H9 (cell line): Measurements from ENCODE around the gene KRTAP5-11. TPM values are rescaled to one million over a fixed set of nuclear protein-coding genes. Genes with fewer than 3 reads are reported as not detected.
"Not testable (repeated sequence)": the region's sequence is repeated elsewhere in the genome, so short reads cannot be mapped to it uniquely, and the experiment has no call there.

ENCODE experiments used
- DNase-seq: peaks from one replicate; pipeline ENCODE4 v3.0.0-alpha.2; 2017
- H2AFZ ChIP-seq: one replicate; pipeline ENCODE4 v1.6.1; 2013; ENCODE audit warnings: mild to moderate bottlenecking, low read length, control low read depth, moderate library complexity
- H2AK5ac ChIP-seq: 2 replicates; pipeline ENCODE4 v1.6.1; 2013; ENCODE audit warnings: low read length, control low read depth, mixed read lengths; ENCODE audit not compliant: insufficient read length
- H2BK120ac ChIP-seq: one replicate; pipeline ENCODE4 v1.6.1; 2013; ENCODE audit warnings: low read depth, mild to moderate bottlenecking, low read length, control low read depth, inconsistent platforms; ENCODE audit not compliant: poor library complexity, severe bottlenecking
- H2BK12ac ChIP-seq: 2 replicates; pipeline ENCODE4 v1.6.1; 2013; ENCODE audit warnings: low read length, control low read depth, mixed read lengths, low read depth; ENCODE audit not compliant: insufficient read length
- H2BK15ac ChIP-seq: 2 replicates; pipeline ENCODE4 v1.6.1; 2013; ENCODE audit warnings: low read depth, low read length, control low read depth
- H2BK20ac ChIP-seq: one replicate; pipeline ENCODE4 v1.6.1; 2013; ENCODE audit warnings: low read depth, mild to moderate bottlenecking, low read length, control low read depth, inconsistent platforms; ENCODE audit not compliant: poor library complexity, severe bottlenecking
- H2BK5ac ChIP-seq: 2 replicates; pipeline ENCODE4 v1.6.1; 2013; ENCODE audit warnings: low read length, control low read depth, mixed read lengths; ENCODE audit not compliant: insufficient read length
- H3K14ac ChIP-seq: 2 replicates; pipeline ENCODE4 v1.6.1; 2013; ENCODE audit warnings: low read length, control low read depth; ENCODE audit not compliant: insufficient read depth
- H3K18ac ChIP-seq: 2 replicates; pipeline ENCODE4 v1.6.1; 2013; ENCODE audit warnings: low read depth, mild to moderate bottlenecking, mixed read lengths, low read length, control low read depth; ENCODE audit not compliant: insufficient read length
- H3K23ac ChIP-seq: 2 replicates; pipeline ENCODE4 v1.6.1; 2013; ENCODE audit warnings: low read length, control low read depth, mixed read lengths, low read depth; ENCODE audit not compliant: insufficient read length
- H3K23me2 ChIP-seq: 2 replicates; pipeline ENCODE4 v1.6.1; 2013; ENCODE audit warnings: low read depth, mild to moderate bottlenecking, mixed read lengths, low read length, control low read depth; ENCODE audit not compliant: insufficient read length, poor library complexity, severe bottlenecking
- H3K27ac ChIP-seq: 2 replicates; pipeline ENCODE4 v1.5.1; 2013; ENCODE audit warnings: low read length, control low read depth, mixed read lengths, low read depth; ENCODE audit not compliant: insufficient read length
- H3K27me3 ChIP-seq: 2 replicates; pipeline ENCODE4 v1.6.1; 2013; ENCODE audit warnings: low read length, control low read depth, inconsistent platforms; ENCODE audit not compliant: insufficient read depth
- H3K4ac ChIP-seq: 2 replicates; pipeline ENCODE4 v1.6.1; 2013; ENCODE audit warnings: low read depth, mild to moderate bottlenecking, control low read depth, inconsistent platforms, low read length, moderate library complexity
- H3K4me1 ChIP-seq: 2 replicates; pipeline ENCODE4 v1.6.1; 2013; ENCODE audit warnings: low read length, control low read depth, inconsistent platforms; ENCODE audit not compliant: insufficient read depth
- H3K4me2 ChIP-seq: 2 replicates; pipeline ENCODE4 v1.6.1; 2013; ENCODE audit warnings: low read length, control low read depth, mixed read lengths; ENCODE audit not compliant: insufficient read length, insufficient read depth
- H3K56ac ChIP-seq: 2 replicates; pipeline ENCODE4 v1.6.1; 2013; ENCODE audit warnings: low read depth, mild to moderate bottlenecking, mixed read lengths, low read length, control low read depth; ENCODE audit not compliant: insufficient read length
- H3K79me1 ChIP-seq: 2 replicates; pipeline ENCODE4 v1.6.1; 2013; ENCODE audit warnings: low read depth, mild to moderate bottlenecking, moderate library complexity, low read length, control low read depth, inconsistent platforms; ENCODE audit not compliant: insufficient read depth, poor library complexity, severe bottlenecking
- H3K79me2 ChIP-seq: 2 replicates; pipeline ENCODE4 v1.6.1; 2013; ENCODE audit warnings: low read length, control low read depth, inconsistent platforms; ENCODE audit not compliant: insufficient read depth
- H3K9ac ChIP-seq: 2 replicates; pipeline ENCODE4 v1.6.1; 2013; ENCODE audit warnings: low read length, control low read depth, mixed read lengths; ENCODE audit not compliant: insufficient read length; ENCODE audit errors: extremely low read depth
- H3K9me3 ChIP-seq: one replicate; pipeline ENCODE4 v1.6.1; 2013; ENCODE audit warnings: low read depth, low read length, inconsistent platforms; ENCODE audit not compliant: control insufficient read depth
- H3T11ph ChIP-seq: one replicate; pipeline ENCODE4 v1.6.1; 2013; ENCODE audit warnings: mild to moderate bottlenecking, low read length, control low read depth, inconsistent platforms
- H4K20me1 ChIP-seq: one replicate; pipeline ENCODE4 v1.6.1; 2013; ENCODE audit not compliant: control insufficient read depth, insufficient read length, insufficient read depth
- H4K5ac ChIP-seq: 2 replicates; pipeline ENCODE4 v1.6.1; 2013; ENCODE audit warnings: low read depth, mild to moderate bottlenecking, mixed read lengths, low read length, control low read depth; ENCODE audit not compliant: insufficient read length
- H4K8ac ChIP-seq: replicated peaks from 2 replicates; pipeline ENCODE4 v1.6.1; 2013; ENCODE audit warnings: low read length, control low read depth, mixed read lengths, low read depth; ENCODE audit not compliant: insufficient read length
- H4K91ac ChIP-seq: 2 replicates; pipeline ENCODE4 v1.6.1; 2013; ENCODE audit warnings: low read depth, mild to moderate bottlenecking, moderate library complexity, mixed read lengths, low read length, control low read depth; ENCODE audit not compliant: insufficient read length
- H3K27ac Mint-ChIP-seq, 3 experiments: 2 replicates in 2 of 3; 3 replicates in 1 of 3; pipeline ENCODE4 v1.8.0; 2020 to 2021; ENCODE audit warnings: mixed read lengths in 3 of 3, mild to moderate bottlenecking in 1 of 3, moderate library complexity in 1 of 3
- H3K27me3 Mint-ChIP-seq: 2 replicates; pipeline ENCODE4 v1.8.0; 2021; ENCODE audit warnings: low read depth, mild to moderate bottlenecking, moderate library complexity, mixed read lengths
- H3K36me3 Mint-ChIP-seq, 3 experiments: 2 replicates in 2 of 3; 3 replicates in 1 of 3; pipeline ENCODE4 v1.8.0; 2020 to 2021; ENCODE audit warnings: low read depth in 3 of 3, mixed read lengths in 3 of 3; ENCODE audit not compliant: insufficient read depth in 1 of 3
- H3K4me1 Mint-ChIP-seq, 2 experiments: 2 replicates each; pipeline ENCODE4 v1.8.0; 2020; ENCODE audit warnings: mixed read lengths in 2 of 2
- H3K4me3 Mint-ChIP-seq, 2 experiments: 2 replicates in 1 of 2; 3 replicates in 1 of 2; pipeline ENCODE4 v1.8.0; 2020 to 2021; ENCODE audit warnings: mild to moderate bottlenecking in 2 of 2, mixed read lengths in 2 of 2, moderate library complexity in 1 of 2
- H3K9me3 Mint-ChIP-seq, 2 experiments: 2 replicates in 1 of 2; 3 replicates in 1 of 2; pipeline ENCODE4 v1.8.0; 2020; ENCODE audit warnings: mild to moderate bottlenecking in 2 of 2, mixed read lengths in 2 of 2, moderate library complexity in 1 of 2
- CTCF ChIP-seq: fragments of 200-600 bp; sonication (generic); conservative IDR thresholded peaks from 3 replicates; pipeline ENCODE4 v1.8.0; 2021; ENCODE audit warnings: antibody characterized with exemption, mild to moderate bottlenecking
- WGBS: extraction: QIAGEN DNeasy Blood & Tissue Kit; methylation state at CpG from one replicate; pipeline ENCODE4 v1.1.7; 2013; ENCODE audit warnings: missing lambda C conversion rate, low lambda C conversion rate, mixed read lengths; ENCODE audit not compliant: insufficient read length; ENCODE audit errors: extremely low coverage; 5-methylcytosine and 5-hydroxymethylcytosine counted together
- total RNA-seq: library from RNA; stranded (reverse); gene quantifications from 2 replicates; pipeline ENCODE4 v1.2.1, GENCODE V29; 2021

The KRTAP5-11 gene
- total RNA-seq, 1 experiment from 2014 or later: not detected

- H3K4me1 Mint-ChIP-seq: peaks cover 27 to 28% of the 10 kb centered on the region in 2 experiments
- Histone ChIP-seq H3K4me1 (no peaks in the 10 kb centered on the region), H4K8ac (no peak overlapping the region), H2AFZ (no peak overlapping the region), H3K79me1 (no peaks in the 10 kb centered on the region), H3K14ac (no peak overlapping the region), H4K5ac (no peak overlapping the region), H3K27me3 (no peaks in the 10 kb centered on the region), H4K91ac (no peak overlapping the region), H2BK20ac (no peak overlapping the region), H4K20me1 (no peaks in the 10 kb centered on the region), H3K4ac (no peak overlapping the region), H3K4me2 (no peak overlapping the region), H3K9ac (no peak overlapping the region), H2BK120ac (no peak overlapping the region), H2AK5ac (no peak overlapping the region), H3K79me2 (no peaks in the 10 kb centered on the region), H3K23me2 (no peaks in the 10 kb centered on the region), H3T11ph (no peak overlapping the region), H3K9me3 (no peaks in the 10 kb centered on the region), H2BK5ac (no peak overlapping the region), H3K27ac (no peak overlapping the region), H3K18ac (no peak overlapping the region), H2BK12ac (no peak overlapping the region), H3K23ac (no peak overlapping the region), H3K56ac (no peak overlapping the region), H2BK15ac (no peak overlapping the region)
- DNase-seq: no peak
- H3K36me3 Mint-ChIP-seq: peaks cover 5 to 25% (median 12%) of the 10 kb centered on the region in 3 experiments; a peak in 6 of 7 replicates
- H3K27ac Mint-ChIP-seq: no peak overlapping the region
- no CpG with 5 or more reads among the region's 7 CpGs for WGBS
- H3K9me3 Mint-ChIP-seq: peaks cover 14 to 16% of the 10 kb centered on the region in 2 experiments
- no peak for TF ChIP-seq CTCF
- H3K27me3 Mint-ChIP-seq: peaks cover 34% of the 10 kb centered on the region
- no peak overlapping the region for H3K4me3 Mint-ChIP-seq
Measured at GRCh38 chr11:71542382-71542781, 40.3 kb downstream of the KRTAP5-11 start.

- H2BK12ac ChIP-seq, H2BK5ac ChIP-seq, H3K4ac ChIP-seq, H3K18ac ChIP-seq, H4K8ac ChIP-seq, H3K79me2 ChIP-seq, H2BK20ac ChIP-seq, H3K9ac ChIP-seq, H3K27ac ChIP-seq, H3K14ac ChIP-seq, H4K20me1 ChIP-seq, H4K91ac ChIP-seq, H2BK120ac ChIP-seq, DNase-seq, H4K5ac ChIP-seq, H2AFZ ChIP-seq, H3K9me3 ChIP-seq, H3K79me1 ChIP-seq, H2AK5ac ChIP-seq, H3K23me2 ChIP-seq, H3K4me3 Mint-ChIP-seq, H3K27ac Mint-ChIP-seq, H3K27me3 ChIP-seq, H3K9me3 Mint-ChIP-seq, H3T11ph ChIP-seq, H3K4me2 ChIP-seq, H3K23ac ChIP-seq, H3K4me1 ChIP-seq, H2BK15ac ChIP-seq, H3K56ac ChIP-seq: not testable (repeated sequence)
- Mint-ChIP-seq H3K4me1 (peaks cover 27 to 28% of the 10 kb centered on the region in 2 experiments), H3K27me3 (peaks cover 25% of the 10 kb centered on the region), H3K36me3 (peaks cover 5 to 17% (median 6%) of the 10 kb centered on the region in 3 experiments; a peak in 6 of 7 replicates)
- no CpG with 5 or more reads among the region's 9 CpGs for WGBS
Measured at GRCh38 chr11:71540521-71541304, 42.0 kb downstream of the KRTAP5-11 start.
